ENCODE measurements around the gene PKP2.

- TF ChIP-seq CTCF (IDR thresholded peaks at IDR 0.05): no peak
- no peak for TF ChIP-seq POLR2A (IDR thresholded peaks at IDR 0.05)
- no peak for TF ChIP-seq POLR2AphosphoS5 (IDR thresholded peaks at IDR 0.05)
These were observed 24.0 kb upstream of the PKP2 start for GRCh38 chr12:32920506-32921085.
